Smooth muscle cell (in vitro differentiated cells): ENCODE data around the gene ETV5. TPM values are rescaled to one million over a fixed set of nuclear protein-coding genes. Genes with fewer than 3 reads are reported as not detected.

Experiments
- DNase-seq: peaks from one replicate; lab custom pipeline; 2025; ENCODE audit not compliant: unreplicated experiment; lab: John Stamatoyannopoulos, UW
- H2AFZ ChIP-seq: fragments of 200-600 bp; sonication (generic); 2 replicates; pipeline ENCODE4 v1.6.0; 2016; ENCODE audit warnings: antibody characterized with exemption, low read depth, mild to moderate bottlenecking
- H3F3A ChIP-seq: fragments of 200-600 bp; sonication (generic); 2 replicates; pipeline ENCODE4 v1.6.0; 2017; ENCODE audit warnings: antibody characterized with exemption, low read depth
- H3K27ac ChIP-seq: fragments of 200-600 bp; sonication (generic); 2 replicates; pipeline ENCODE4 v1.5.1; 2016; ENCODE audit warnings: low read depth, mild to moderate bottlenecking
- H3K27me3 ChIP-seq: fragments of 200-600 bp; sonication (generic); 2 replicates; pipeline ENCODE4 v1.6.1; 2016; ENCODE audit warnings: low read depth, mild to moderate bottlenecking
- H3K36me3 ChIP-seq: fragments of 200-600 bp; sonication (generic); 2 replicates; pipeline ENCODE4 v1.5.1; 2016; ENCODE audit warnings: low read depth
- H3K4me1 ChIP-seq: fragments of 200-600 bp; sonication (generic); 2 replicates; pipeline ENCODE4 v1.5.1; 2016; ENCODE audit warnings: low read depth
- H3K4me2 ChIP-seq: fragments of 200-600 bp; sonication (generic); 2 replicates; pipeline ENCODE4 v1.6.0; 2016; ENCODE audit warnings: mild to moderate bottlenecking
- H3K4me3 ChIP-seq: fragments of 200-600 bp; sonication (generic); 2 replicates; pipeline ENCODE4 v1.5.1; 2016; ENCODE audit warnings: mild to moderate bottlenecking
- H3K79me2 ChIP-seq: fragments of 200-600 bp; sonication (generic); 2 replicates; pipeline ENCODE4 v1.6.0; 2016; ENCODE audit warnings: low read depth, mild to moderate bottlenecking
- H3K9ac ChIP-seq: fragments of 200-600 bp; sonication (generic); 2 replicates; pipeline ENCODE4 v1.6.0; 2016; ENCODE audit warnings: low read depth
- H3K9me3 ChIP-seq: fragments of 200-600 bp; sonication (generic); replicated peaks from 2 replicates; pipeline ENCODE4 v1.5.1; 2016; ENCODE audit warnings: low read depth
- H4K20me1 ChIP-seq: fragments of 200-600 bp; sonication (generic); 2 replicates; pipeline ENCODE4 v1.6.0; 2016; ENCODE audit warnings: low read depth
- CTCF ChIP-seq: fragments of 200-600 bp; sonication (generic); IDR thresholded peaks from 2 replicates; pipeline ENCODE4 v1.5.1; 2017; ENCODE audit warnings: borderline replicate concordance, mild to moderate bottlenecking, antibody characterized with exemption; ENCODE audit not compliant: insufficient read depth, poor library complexity, severe bottlenecking
- WGBS: methylation state at CpG from one replicate; pipeline ENCODE4 v1.1.7; 2016; ENCODE audit warnings: low lambda C conversion rate; 5-methylcytosine and 5-hydroxymethylcytosine counted together
- polyA plus RNA-seq: library from polyadenylated mRNA; unstranded; fragments of >200 nt; fragmentation: Nextera tagmentation; extraction: Ambion mirVana; gene quantifications from 2 replicates; pipeline ENCODE4 v1.2.1, GENCODE V29; 2016
- total RNA-seq: library from RNA; depleted of rRNA; stranded (reverse); fragments of >200 nt; gene quantifications from 2 replicates; pipeline ENCODE4 v1.2.3, GENCODE V29; 2014

The ETV5 gene
- total and polyA plus RNA-seq, 2 experiments from 2014 or later, result 32.6 to 51.8 TPM

- H2AFZ ChIP-seq, result no peak overlapping the region
- H3K36me3 ChIP-seq, result peaks cover 8% of the 10 kb centered on the region
- H3K9ac ChIP-seq, result no peak overlapping the region
- no peak overlapping the region for H3K4me3 ChIP-seq
- no peak for TF ChIP-seq CTCF
- H3F3A ChIP-seq, result no peaks in the 10 kb centered on the region
- peaks cover 9% of the 10 kb centered on the region for H4K20me1 ChIP-seq
- WGBS, result 93% methylated on average over 7 of the region's 7 CpGs
- H3K27ac ChIP-seq, result no peak overlapping the region
- no peaks in the 10 kb centered on the region for H3K27me3 ChIP-seq
- H3K4me2 ChIP-seq, result no peak overlapping the region
- no peaks in the 10 kb centered on the region for H3K79me2 ChIP-seq
- no peaks in the 10 kb centered on the region for H3K4me1 ChIP-seq
- H3K9me3 ChIP-seq, result no peaks in the 10 kb centered on the region
- no peak for DNase-seq
These were observed 56.6 kb downstream of the ETV5 start for GRCh38 chr3:186052096-186052840.

- no peak overlapping the region for H3K9ac ChIP-seq
- H3K4me1 ChIP-seq, result peaks cover 12% of the 10 kb centered on the region
- no peaks in the 10 kb centered on the region for H3K79me2 ChIP-seq
- H3K27me3 ChIP-seq, result no peaks in the 10 kb centered on the region
- H3K4me2 ChIP-seq, result no peak overlapping the region
- H3K27ac ChIP-seq, result no peak overlapping the region
- TF ChIP-seq CTCF, result no peak
- H3K4me3 ChIP-seq, result no peak overlapping the region
- DNase-seq, result no peak
- peaks cover 3% of the 10 kb centered on the region for H3F3A ChIP-seq
- 96% methylated on average over 4 of the region's 4 CpGs for WGBS
- H2AFZ ChIP-seq, result no peak overlapping the region
- peaks cover 8% of the 10 kb centered on the region for H4K20me1 ChIP-seq
- H3K9me3 ChIP-seq, result no peaks in the 10 kb centered on the region
- H3K36me3 ChIP-seq, result peaks cover 8% of the 10 kb centered on the region
These were observed 59.9 kb downstream of the ETV5 start for GRCh38 chr3:186049001-186049400.

- no peak overlapping the region for H3K4me3 ChIP-seq
- no peak overlapping the region for H2AFZ ChIP-seq
- no peak overlapping the region for H3K9ac ChIP-seq
- no peaks in the 10 kb centered on the region for H3K27me3 ChIP-seq
- no peak for DNase-seq
- peaks cover 3% of the 10 kb centered on the region for H3F3A ChIP-seq
- H3K36me3 ChIP-seq, result peaks cover 8% of the 10 kb centered on the region
- H3K4me2 ChIP-seq, result no peak overlapping the region
- TF ChIP-seq CTCF, result no peak
- no peak overlapping the region for H3K27ac ChIP-seq
- H3K9me3 ChIP-seq, result no peaks in the 10 kb centered on the region
- 97% methylated on average over 3 of the region's 3 CpGs for WGBS
- H4K20me1 ChIP-seq, result no peaks in the 10 kb centered on the region
- H3K79me2 ChIP-seq, result no peaks in the 10 kb centered on the region
- H3K4me1 ChIP-seq, result peaks cover 12% of the 10 kb centered on the region
These were observed 60.8 kb downstream of the ETV5 start for GRCh38 chr3:186048119-186048518.

DNA sequence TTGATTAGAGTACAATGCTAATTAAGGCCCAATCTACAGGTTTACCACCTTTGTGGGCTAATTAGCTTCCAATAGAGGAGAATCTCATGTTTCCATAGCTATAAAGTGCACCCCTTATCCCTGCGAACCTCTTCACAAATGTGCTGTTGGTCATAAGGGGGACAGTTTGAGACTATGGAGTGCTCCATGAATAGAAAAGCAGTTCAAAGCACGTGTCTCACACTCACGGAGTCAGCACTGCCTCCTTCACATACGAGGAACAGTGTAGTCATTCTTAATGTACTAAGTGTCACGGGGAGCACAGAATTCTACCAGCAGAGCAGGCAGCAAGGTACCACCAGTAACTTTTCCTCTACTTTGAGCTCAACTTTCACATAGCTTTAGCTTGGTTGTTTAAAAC is 62.1 kb downstream of the ETV5 start:
- no peak overlapping the region for H3K27ac ChIP-seq
- H2AFZ ChIP-seq, result no peak overlapping the region
- H3K9me3 ChIP-seq, result no peaks in the 10 kb centered on the region
- no peak overlapping the region for H3K9ac ChIP-seq
- WGBS, result 96% methylated on average over 5 of the region's 5 CpGs
- H3F3A ChIP-seq, result peaks cover 3% of the 10 kb centered on the region
- H3K4me2 ChIP-seq, result no peak overlapping the region
- no peak for TF ChIP-seq CTCF
- H3K79me2 ChIP-seq, result no peaks in the 10 kb centered on the region
- H3K4me3 ChIP-seq, result no peak overlapping the region
- peaks cover 8% of the 10 kb centered on the region for H3K36me3 ChIP-seq
- no peaks in the 10 kb centered on the region for H3K27me3 ChIP-seq
- peaks cover 12% of the 10 kb centered on the region for H3K4me1 ChIP-seq
- DNase-seq, result no peak
- H4K20me1 ChIP-seq, result no peaks in the 10 kb centered on the region
